WTC11 (cell line): ENCODE results near the gene PROKR2. TPM values are rescaled to one million over a fixed set of nuclear protein-coding genes. Genes with fewer than 3 reads are reported as not detected.

Source experiments
- ARID4B ChIP-seq: sonication (generic); formaldehyde crosslinking; IDR thresholded peaks from 2 replicates; pipeline ENCODE4 v1.8.0; 2023; ENCODE audit warnings: missing genetic modification reagents, mild to moderate bottlenecking, borderline replicate concordance
- E2F1 ChIP-seq: sonication (generic); formaldehyde crosslinking; IDR thresholded peaks from 2 replicates; pipeline ENCODE4 v1.8.0; 2022; ENCODE audit warnings: mild to moderate bottlenecking, missing genetic modification reagents
- E2F4 ChIP-seq: sonication (generic); formaldehyde crosslinking; IDR thresholded peaks from 2 replicates; pipeline ENCODE4 v1.8.1; 2022; ENCODE audit warnings: low read depth, mild to moderate bottlenecking, moderate library complexity, missing genetic modification reagents, borderline replicate concordance
- ERG ChIP-seq: fragments of 250-450 bp; sonication (Bioruptor Pico); IDR thresholded peaks from 2 replicates; pipeline ENCODE4 v1.8.0; 2021; ENCODE audit warnings: mild to moderate bottlenecking
- ESRRA ChIP-seq: sonication (generic); formaldehyde crosslinking; IDR thresholded peaks from 2 replicates; pipeline ENCODE4 v1.8.1; 2022; ENCODE audit warnings: mild to moderate bottlenecking, missing genetic modification reagents, borderline replicate concordance
- GRHL2 ChIP-seq: fragments of 250-450 bp; sonication (Bioruptor Pico); IDR thresholded peaks from 2 replicates; pipeline ENCODE4 v1.8.0; 2022; ENCODE audit warnings: mild to moderate bottlenecking, moderate library complexity; ENCODE audit not compliant: insufficient replicate concordance, severe bottlenecking
- GTF2I ChIP-seq: fragments of 250-450 bp; sonication (Bioruptor Pico); conservative IDR thresholded peaks from 2 replicates; pipeline ENCODE4 v1.4.0; 2021; ENCODE audit warnings: mild to moderate bottlenecking
- HMGA2 ChIP-seq: fragments of 250-450 bp; sonication (Bioruptor Pico); IDR thresholded peaks from 2 replicates; pipeline ENCODE4 v1.4.0; 2021; ENCODE audit warnings: mild to moderate bottlenecking, moderate library complexity
- IRF2 ChIP-seq: sonication (generic); formaldehyde crosslinking; IDR thresholded peaks from 2 replicates; pipeline ENCODE4 v1.8.0; 2022; ENCODE audit warnings: low read depth, missing genetic modification reagents, borderline replicate concordance
- JAZF1 ChIP-seq: fragments of 250-450 bp; sonication (Bioruptor Pico); IDR thresholded peaks from 2 replicates; pipeline ENCODE4 v1.9.0; 2021; ENCODE audit warnings: moderate library complexity, mild to moderate bottlenecking, inconsistent platforms
- KAT7 ChIP-seq: sonication (generic); formaldehyde crosslinking; IDR thresholded peaks from 2 replicates; pipeline ENCODE4 v1.8.1; 2023; ENCODE audit warnings: missing genetic modification reagents, mild to moderate bottlenecking, borderline replicate concordance
- MLX ChIP-seq: sonication (generic); formaldehyde crosslinking; IDR thresholded peaks from 2 replicates; pipeline ENCODE4 v1.8.1; 2023; ENCODE audit warnings: mild to moderate bottlenecking, missing genetic modification reagents, moderate library complexity
- MXD4 ChIP-seq: fragments of 250-450 bp; sonication (Bioruptor Pico); IDR thresholded peaks from 2 replicates; pipeline ENCODE4 v1.8.0; 2021; ENCODE audit warnings: mild to moderate bottlenecking, moderate library complexity, borderline replicate concordance
- MYBL2 ChIP-seq: sonication (generic); formaldehyde crosslinking; IDR thresholded peaks from 2 replicates; pipeline ENCODE4 v1.8.1; 2023; ENCODE audit warnings: mild to moderate bottlenecking, moderate library complexity, missing genetic modification reagents
- NR2C2 ChIP-seq: sonication (generic); formaldehyde crosslinking; IDR thresholded peaks from 2 replicates; pipeline ENCODE4 v1.8.0; 2022; ENCODE audit warnings: mild to moderate bottlenecking, missing genetic modification reagents
- OVOL2 ChIP-seq: fragments of 250-450 bp; sonication (Bioruptor Pico); IDR thresholded peaks from 2 replicates; pipeline ENCODE4 v1.9.0; 2021; ENCODE audit warnings: mild to moderate bottlenecking, borderline replicate concordance
- SMAD3 ChIP-seq: sonication (generic); formaldehyde crosslinking; IDR thresholded peaks from 2 replicates; pipeline ENCODE4 v1.8.0; 2022; ENCODE audit warnings: missing genetic modification reagents, mild to moderate bottlenecking, borderline replicate concordance
- TCF7 ChIP-seq: sonication (generic); formaldehyde crosslinking; IDR thresholded peaks from 2 replicates; pipeline ENCODE4 v1.8.0; 2022; ENCODE audit warnings: mild to moderate bottlenecking, low read depth, missing genetic modification reagents, moderate library complexity
- TEAD4 ChIP-seq: sonication (generic); formaldehyde crosslinking; IDR thresholded peaks from 2 replicates; pipeline ENCODE4 v1.8.0; 2022; ENCODE audit warnings: mild to moderate bottlenecking, missing genetic modification reagents
- ZNF263 ChIP-seq: sonication (generic); formaldehyde crosslinking; IDR thresholded peaks from 2 replicates; pipeline ENCODE4 v1.8.1; 2022; ENCODE audit warnings: low read depth, mild to moderate bottlenecking, moderate library complexity, missing genetic modification reagents
- ZNF281 ChIP-seq: sonication (generic); formaldehyde crosslinking; IDR thresholded peaks from 2 replicates; pipeline ENCODE4 v1.8.0; 2023; ENCODE audit warnings: mild to moderate bottlenecking, missing genetic modification reagents
- ZNF317 ChIP-seq: sonication (generic); formaldehyde crosslinking; IDR thresholded peaks from 2 replicates; pipeline ENCODE4 v1.8.1; 2023; ENCODE audit warnings: low read depth, mild to moderate bottlenecking, moderate library complexity, missing genetic modification reagents, borderline replicate concordance
- ZNF416 ChIP-seq: fragments of 250-450 bp; sonication (Bioruptor Pico); IDR thresholded peaks from 2 replicates; pipeline ENCODE4 v1.9.0; 2021; ENCODE audit warnings: mild to moderate bottlenecking, inconsistent platforms
- ZNF423 ChIP-seq: fragments of 250-450 bp; sonication (Bioruptor Pico); IDR thresholded peaks from 2 replicates; pipeline ENCODE4 v2.1.2; 2022; ENCODE audit warnings: mild to moderate bottlenecking, moderate library complexity
- ZSCAN18 ChIP-seq: fragments of 250-450 bp; sonication (Bioruptor Pico); IDR thresholded peaks from 2 replicates; pipeline ENCODE4 v2.1.2; 2022; ENCODE audit warnings: mild to moderate bottlenecking, moderate library complexity
- total RNA-seq: library from RNA; stranded (reverse); gene quantifications from 3 replicates; pipeline ENCODE4 v1.2.3, GENCODE V29; 2021

Gene PROKR2
- total RNA-seq, 1 experiment from 2014 or later: 2.0 TPM

GRCh38 chr20:5316188-5317158 is at the start of gene PROKR2 (continued):
- 0 out of 2 replicates have a peak, but pooled peaks have one; percentile 49 for TF ChIP-seq NR2C2
- no peak for TF ChIP-seq ERG
- no peak for TF ChIP-seq ZSCAN18
- TF ChIP-seq MLX: no peak
- no peak for TF ChIP-seq HMGA2 (CRISPR knock-in tag)
- TF ChIP-seq OVOL2: no peak
- TF ChIP-seq TCF7 (CRISPR knock-in tag): no peak
- TF ChIP-seq MYBL2 (CRISPR knock-in tag): peak; percentile 46; the same call in 1 of the 2 replicates
- TF ChIP-seq ZNF263 (CRISPR knock-in tag): no peak
- TF ChIP-seq IRF2 (CRISPR knock-in tag): no peak
- no peak for TF ChIP-seq GRHL2 (CRISPR knock-in tag)
- TF ChIP-seq ZNF317 (CRISPR knock-in tag): no peak
- TF ChIP-seq MXD4 (CRISPR knock-in tag): no peak
- TF ChIP-seq E2F1 (CRISPR knock-in tag): no peak
- TF ChIP-seq SMAD3 (CRISPR knock-in tag): no peak
- no peak for TF ChIP-seq E2F4
- no peak for TF ChIP-seq TEAD4
- TF ChIP-seq ARID4B (CRISPR knock-in tag): no peak
- 0 out of 2 replicates have a peak, but pooled peaks have one; percentile 66 for TF ChIP-seq ZNF281
- no peak for TF ChIP-seq GTF2I
- TF ChIP-seq ZNF416 (CRISPR knock-in tag): no peak
- TF ChIP-seq ZNF423 (CRISPR knock-in tag): no peak
- TF ChIP-seq JAZF1 (CRISPR knock-in tag): no peak
- peak; percentile 63; the same call in 1 of the 2 replicates for TF ChIP-seq ESRRA (CRISPR knock-in tag)
- TF ChIP-seq KAT7 (CRISPR knock-in tag): 0 out of 2 replicates have a peak, but pooled peaks have one; percentile 32
